Loucy (cell line): ENCODE data around the gene CFAP92.

ENCODE experiments used
- EZH2phosphoT487 ChIP-seq: fragments of 200-600 bp; IDR thresholded peaks from 2 replicates; pipeline ENCODE4 v1.6.1; 2018; ENCODE audit warnings: antibody characterized with exemption, mild to moderate bottlenecking, moderate library complexity, borderline replicate concordance
- TF ChIP-seq, protein P1 (sequence below): fragments of 200-600 bp; sonication (generic); conservative IDR thresholded peaks from 2 replicates; pipeline ENCODE4 v1.5.1; 2014; ENCODE audit warnings: mild to moderate bottlenecking, antibody characterized with exemption, low read length

DNA sequence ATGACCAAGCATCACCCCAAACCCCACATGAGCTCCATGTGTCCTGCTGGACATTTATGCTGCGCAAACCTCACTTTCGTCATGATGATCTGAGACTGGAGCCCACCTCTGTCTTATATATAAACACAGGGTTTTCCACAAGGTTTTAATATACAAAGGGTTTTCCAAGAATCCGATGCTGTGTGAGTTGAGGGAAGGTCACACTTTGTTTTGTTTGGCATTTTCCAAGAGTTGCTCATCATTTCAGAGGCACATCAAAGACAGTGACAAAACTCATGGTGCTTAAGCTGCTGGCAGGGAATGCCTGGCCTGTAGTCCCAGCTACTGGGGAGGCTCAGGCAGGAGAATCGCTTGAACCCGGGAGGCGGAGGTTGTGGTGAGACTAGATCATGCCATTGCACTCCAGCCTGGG, 27.3 kb upstream of the CFAP92 start:
- TF ChIP-seq, protein P1, sequence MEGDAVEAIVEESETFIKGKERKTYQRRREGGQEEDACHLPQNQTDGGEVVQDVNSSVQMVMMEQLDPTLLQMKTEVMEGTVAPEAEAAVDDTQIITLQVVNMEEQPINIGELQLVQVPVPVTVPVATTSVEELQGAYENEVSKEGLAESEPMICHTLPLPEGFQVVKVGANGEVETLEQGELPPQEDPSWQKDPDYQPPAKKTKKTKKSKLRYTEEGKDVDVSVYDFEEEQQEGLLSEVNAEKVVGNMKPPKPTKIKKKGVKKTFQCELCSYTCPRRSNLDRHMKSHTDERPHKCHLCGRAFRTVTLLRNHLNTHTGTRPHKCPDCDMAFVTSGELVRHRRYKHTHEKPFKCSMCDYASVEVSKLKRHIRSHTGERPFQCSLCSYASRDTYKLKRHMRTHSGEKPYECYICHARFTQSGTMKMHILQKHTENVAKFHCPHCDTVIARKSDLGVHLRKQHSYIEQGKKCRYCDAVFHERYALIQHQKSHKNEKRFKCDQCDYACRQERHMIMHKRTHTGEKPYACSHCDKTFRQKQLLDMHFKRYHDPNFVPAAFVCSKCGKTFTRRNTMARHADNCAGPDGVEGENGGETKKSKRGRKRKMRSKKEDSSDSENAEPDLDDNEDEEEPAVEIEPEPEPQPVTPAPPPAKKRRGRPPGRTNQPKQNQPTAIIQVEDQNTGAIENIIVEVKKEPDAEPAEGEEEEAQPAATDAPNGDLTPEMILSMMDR: no peak
- no peak for TF ChIP-seq EZH2phosphoT487
